Measurements from ENCODE around the gene KLRF1.
"Not testable (repeated sequence)": the region's sequence is repeated elsewhere in the genome, so short reads cannot be mapped to it uniquely, and the experiment has no call there.

Gene KLRF1

DNA sequence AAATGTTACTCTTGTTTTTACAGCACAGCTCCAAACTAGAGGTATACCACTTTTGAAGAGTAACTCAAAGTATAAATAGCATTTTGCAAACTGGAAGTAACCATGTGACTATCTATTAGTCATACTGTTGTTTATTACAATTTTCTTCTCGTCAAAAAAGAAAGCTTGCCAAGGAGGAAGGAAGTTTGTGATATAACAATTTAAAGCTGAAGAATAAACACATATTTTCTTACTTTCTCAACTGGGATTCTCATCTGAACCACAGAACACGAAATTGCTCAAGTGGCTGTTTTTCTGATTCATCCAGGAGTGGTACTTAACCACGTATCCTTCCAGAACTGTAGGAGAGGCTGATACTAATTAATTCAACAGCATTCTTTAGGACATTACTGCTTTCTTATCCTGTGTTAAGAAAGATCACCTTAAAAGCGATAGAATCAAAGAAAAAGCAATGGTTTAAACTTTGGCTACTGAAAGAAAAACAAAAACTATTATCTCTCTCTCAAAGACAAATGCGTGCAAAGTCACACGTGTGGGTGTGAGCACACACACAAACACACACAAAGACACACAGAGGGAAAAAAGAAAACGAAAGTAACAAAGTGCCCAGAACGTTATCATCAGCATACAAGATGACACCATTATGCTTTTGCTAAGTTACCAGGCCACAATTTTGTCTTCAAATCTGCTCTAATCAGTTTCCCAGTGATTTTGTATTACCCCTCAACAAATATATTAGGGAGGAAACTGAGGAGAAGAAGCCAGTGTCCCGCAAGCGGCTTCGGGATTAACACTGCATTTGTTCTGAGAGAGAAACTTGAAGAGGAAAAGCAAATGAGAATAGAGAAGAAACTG lies 42.3 kb downstream of the KLRF1 start, which contains the start of gene CLEC2B:
TSS of gene CLEC2B (minus strand) at position 48 of the 855 bp plus-strand sequence.
- no peak for DNase-seq (ENCODE audit: low read depth)

DNA sequence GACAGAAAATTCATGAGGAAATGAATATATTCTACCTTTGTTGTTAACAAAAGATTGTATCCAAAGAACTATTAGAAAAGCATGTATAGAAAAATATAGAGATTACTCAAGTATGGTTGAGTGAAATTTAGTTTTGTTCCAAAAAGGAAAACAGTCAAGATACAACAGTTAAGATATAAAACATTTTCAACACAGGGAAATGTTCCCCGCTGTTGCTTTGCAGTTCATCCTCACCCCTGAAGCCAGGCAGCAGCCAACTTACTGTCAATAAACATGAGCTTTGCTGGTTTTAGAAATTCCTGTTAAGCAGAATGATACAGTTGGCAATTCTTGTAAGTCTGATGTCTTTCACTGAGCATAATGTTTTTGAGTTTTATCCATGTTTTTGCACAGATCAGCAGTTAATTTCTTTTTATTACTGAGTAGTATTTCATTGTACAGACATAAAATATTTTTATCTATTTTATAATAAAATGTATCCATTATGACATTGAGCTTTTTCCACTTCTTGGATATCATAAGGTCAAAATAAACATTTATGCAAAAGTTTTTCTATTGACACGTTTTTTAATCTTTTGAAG lies 43.1 kb downstream of the KLRF1 start:
- no peak for DNase-seq (ENCODE audit: low read depth)

DNA sequence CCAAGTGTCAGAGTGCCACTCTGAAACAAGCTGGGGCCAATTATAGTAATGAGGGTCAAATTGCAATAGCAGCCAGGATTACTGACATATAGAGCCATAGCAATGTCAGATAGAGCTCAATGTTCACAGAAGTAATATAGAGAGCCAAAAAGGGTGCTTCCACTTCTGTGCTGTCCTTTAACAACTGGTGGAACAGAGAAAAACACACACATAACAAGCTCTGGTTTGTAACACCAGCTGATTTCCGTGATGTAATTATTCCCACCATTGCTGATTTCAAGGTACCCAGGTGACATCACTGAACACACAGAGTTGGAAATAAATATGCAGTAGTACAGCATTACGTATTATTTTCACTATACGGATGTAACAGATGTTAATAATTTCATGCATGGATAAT lies 44.9 kb downstream of the KLRF1 start:
- no peak for DNase-seq (ENCODE audit: low read depth)

DNA sequence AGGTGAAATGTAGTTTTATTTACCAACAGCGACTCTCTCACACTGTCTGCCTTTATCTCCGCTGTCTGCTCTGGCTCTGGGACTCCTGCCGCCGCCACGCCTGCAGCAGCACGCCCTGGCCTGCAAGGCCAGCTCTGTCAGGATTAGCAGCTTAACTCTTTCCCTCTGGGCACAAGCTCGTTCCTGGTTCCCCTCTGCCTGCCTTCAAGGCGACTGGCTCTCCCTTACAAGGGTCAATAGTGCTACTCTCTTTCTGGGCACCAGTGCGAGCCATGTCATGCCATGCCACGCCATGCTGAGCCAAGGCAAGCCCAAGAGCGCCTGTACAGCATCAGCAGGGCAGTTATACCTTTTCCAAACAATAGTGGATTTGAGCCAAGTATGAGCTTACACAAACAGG lies 45.5 kb downstream of the KLRF1 start:
- DNase-seq (ENCODE audit: low read depth) = no peak

DNA sequence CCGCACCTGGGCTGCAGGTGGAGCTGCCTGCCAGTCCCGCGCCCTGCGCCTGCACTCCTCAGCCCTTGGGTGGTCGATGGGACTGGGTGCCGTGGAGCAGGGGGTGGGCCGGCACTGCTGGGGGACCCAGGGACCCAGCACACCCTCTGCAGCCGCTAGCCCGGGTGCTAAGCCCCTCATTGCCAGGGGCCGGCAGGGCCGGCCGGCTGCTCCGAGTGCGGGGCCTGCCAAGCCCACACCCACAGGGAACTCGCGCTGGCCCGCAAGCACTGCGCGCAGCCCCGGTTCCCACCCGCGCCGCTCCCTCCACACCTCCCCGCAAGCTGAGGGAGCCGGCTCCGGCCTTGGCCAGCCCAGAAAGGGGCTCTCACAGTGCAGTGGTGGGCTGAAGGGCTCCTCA lies 48.8 kb downstream of the KLRF1 start:
- DNase-seq (ENCODE audit: low read depth) = not testable (repeated sequence)

DNA sequence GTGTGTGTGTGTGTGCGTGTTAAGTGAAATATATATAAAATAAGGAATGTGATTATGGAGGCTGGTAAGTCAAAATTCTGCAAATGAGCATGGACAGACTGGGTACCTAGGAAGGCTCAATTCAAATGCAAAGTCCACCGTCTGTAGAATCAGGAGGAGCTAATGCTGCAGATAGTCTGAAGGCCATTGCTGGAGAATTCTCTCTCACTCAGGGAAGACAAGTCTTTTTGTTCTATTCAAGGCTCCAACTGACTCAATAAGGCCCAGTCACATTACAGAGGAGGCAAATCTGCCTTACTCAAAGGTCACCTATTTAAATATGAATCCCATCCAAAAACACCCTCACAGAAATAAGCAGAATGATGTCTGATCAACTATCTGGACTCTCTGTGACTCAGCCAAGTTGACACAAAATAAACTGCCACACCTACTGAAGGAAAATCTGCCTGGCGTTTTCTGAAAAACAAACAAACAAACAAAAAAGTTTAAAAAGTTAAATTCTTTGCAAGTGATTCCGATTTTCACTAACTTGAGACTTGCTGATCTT lies 53.3 kb downstream of the KLRF1 start:
- no peak for DNase-seq (ENCODE audit: low read depth)

DNA sequence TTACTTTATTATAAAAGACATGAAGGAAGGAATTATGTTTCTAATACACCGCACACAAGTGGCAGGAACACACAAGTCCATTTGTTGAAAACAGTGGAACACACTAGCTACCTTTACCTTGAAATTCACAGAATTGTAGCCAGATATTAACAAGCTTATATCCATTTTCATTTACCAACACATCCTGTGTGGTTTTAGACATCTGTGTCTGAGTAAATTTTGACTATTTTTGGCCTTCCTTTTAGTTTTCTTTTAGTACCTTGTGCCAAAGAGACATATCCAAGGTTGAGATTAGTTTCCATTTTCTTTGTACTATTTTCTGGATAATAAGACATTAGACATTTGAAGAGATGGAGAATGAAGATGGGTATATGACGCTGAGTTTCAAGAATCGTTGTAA lies 54.0 kb downstream of the KLRF1 start, which contains the start of gene KLRF2:
TSS of gene KLRF2 (plus strand) at position 244 of the 400 bp plus-strand sequence. CDS start at position 351, 107 bp downstream.
- DNase-seq (ENCODE audit: low read depth) = no peak

DNA sequence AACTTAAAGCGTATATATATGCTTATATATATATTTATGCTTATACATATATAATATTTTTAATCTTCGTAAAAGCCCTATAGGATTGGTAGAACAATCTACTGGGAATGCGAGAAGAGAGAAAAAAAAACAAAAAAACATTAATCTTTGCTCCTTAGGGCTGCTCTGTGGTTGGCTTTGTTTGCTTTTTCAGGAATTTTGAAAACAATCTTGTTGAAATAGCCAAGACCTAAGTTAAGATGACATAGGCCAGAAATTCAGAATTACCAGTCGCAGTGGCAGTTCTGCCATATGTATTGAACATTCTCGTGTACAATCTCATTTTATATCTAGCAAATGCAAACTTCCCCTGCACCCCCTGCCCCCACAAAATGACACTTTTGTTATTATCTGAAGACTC lies 54.7 kb downstream of the KLRF1 start:
- DNase-seq (ENCODE audit: low read depth) = no peak

DNA sequence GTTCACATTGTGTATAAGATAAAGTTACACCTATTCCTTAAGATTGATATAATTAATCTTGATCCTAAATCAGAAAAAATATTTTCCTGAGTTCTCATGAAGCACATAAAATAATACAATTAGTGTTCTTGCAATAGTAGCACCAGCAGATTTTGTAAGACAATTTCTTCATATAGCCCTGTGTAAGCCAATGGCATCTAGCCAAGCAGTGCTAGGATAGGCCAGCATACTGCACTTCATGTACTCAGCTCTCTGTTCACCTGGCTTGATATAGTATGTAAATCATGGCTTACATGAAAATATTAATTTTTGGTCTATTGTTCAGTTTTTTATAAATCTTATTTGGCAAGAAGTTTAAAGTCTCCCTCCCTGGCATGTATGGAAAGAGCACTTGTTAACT lies 55.9 kb downstream of the KLRF1 start:
- no peak for DNase-seq (ENCODE audit: low read depth)

DNA sequence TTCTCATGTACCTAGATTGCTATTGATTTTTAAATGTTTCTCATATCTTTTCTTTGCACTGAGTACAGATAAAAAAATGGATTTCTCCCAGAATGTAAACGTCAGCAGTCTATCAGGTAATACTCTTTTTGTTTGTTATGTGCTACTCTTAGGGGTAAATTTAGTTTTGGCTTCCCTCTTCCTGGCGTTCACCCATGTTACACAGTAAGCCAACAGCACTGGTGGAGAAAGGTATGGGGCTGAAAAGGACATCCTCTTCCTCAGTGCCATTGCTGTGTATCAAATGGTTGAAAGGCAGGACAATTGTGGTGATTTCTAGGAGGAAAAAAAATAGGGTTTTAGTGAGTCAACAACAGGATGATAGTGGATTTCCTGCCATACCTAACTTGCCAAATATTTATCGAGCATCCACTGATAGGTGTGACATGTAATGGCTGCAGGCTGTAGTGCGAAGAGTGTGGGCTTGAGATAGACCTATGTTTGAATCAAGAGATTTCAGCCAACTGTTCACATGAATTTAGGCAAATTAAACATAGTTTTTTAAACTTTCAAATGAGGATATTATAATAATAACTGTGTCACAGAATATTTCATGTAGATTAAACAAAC lies 61.5 kb downstream of the KLRF1 start:
- no peak for DNase-seq (ENCODE audit: low read depth)
